Measurements from ENCODE around the gene RNASEH2C. TPM values are rescaled to one million over a fixed set of nuclear protein-coding genes. Genes with fewer than 3 reads are reported as not detected.

The RNASEH2C gene
- total RNA-seq, 1 donor from 2014 or later, result 69.4 TPM

- Mint-ChIP-seq H3K27me3 (peaks cover 58% of the 10 kb centered on the region), H3K27ac (no peak overlapping the region), H3K9me3 (no peaks in the 10 kb centered on the region), H3K4me1 (ENCODE audit: unreplicated experiment) (no peaks in the 10 kb centered on the region), H3K36me3 (no peaks in the 10 kb centered on the region), H3K4me3 (no peak overlapping the region)
- no peak for DNase-seq (ENCODE audit: extremely low spot score, unreplicated experiment)
- TF ChIP-seq, protein P1, sequence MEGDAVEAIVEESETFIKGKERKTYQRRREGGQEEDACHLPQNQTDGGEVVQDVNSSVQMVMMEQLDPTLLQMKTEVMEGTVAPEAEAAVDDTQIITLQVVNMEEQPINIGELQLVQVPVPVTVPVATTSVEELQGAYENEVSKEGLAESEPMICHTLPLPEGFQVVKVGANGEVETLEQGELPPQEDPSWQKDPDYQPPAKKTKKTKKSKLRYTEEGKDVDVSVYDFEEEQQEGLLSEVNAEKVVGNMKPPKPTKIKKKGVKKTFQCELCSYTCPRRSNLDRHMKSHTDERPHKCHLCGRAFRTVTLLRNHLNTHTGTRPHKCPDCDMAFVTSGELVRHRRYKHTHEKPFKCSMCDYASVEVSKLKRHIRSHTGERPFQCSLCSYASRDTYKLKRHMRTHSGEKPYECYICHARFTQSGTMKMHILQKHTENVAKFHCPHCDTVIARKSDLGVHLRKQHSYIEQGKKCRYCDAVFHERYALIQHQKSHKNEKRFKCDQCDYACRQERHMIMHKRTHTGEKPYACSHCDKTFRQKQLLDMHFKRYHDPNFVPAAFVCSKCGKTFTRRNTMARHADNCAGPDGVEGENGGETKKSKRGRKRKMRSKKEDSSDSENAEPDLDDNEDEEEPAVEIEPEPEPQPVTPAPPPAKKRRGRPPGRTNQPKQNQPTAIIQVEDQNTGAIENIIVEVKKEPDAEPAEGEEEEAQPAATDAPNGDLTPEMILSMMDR (conservative IDR thresholded peaks at IDR 0.05), result no peak
Measured at GRCh38 chr11:65745049-65745448, 24.5 kb upstream of the RNASEH2C start.

GRCh38 chr11:65744699-65745042, 24.1 kb upstream of the RNASEH2C start:
- TF ChIP-seq, protein P1 (conservative IDR thresholded peaks at IDR 0.05), result no peak
- H3K27me3 Mint-ChIP-seq, result peaks cover 58% of the 10 kb centered on the region
- H3K36me3 Mint-ChIP-seq, result no peaks in the 10 kb centered on the region
- no peak for DNase-seq (ENCODE audit: extremely low spot score, unreplicated experiment)
- H3K27ac Mint-ChIP-seq, result no peak overlapping the region
- no peaks in the 10 kb centered on the region for H3K9me3 Mint-ChIP-seq
- no peaks in the 10 kb centered on the region for H3K4me1 Mint-ChIP-seq (ENCODE audit: unreplicated experiment)
- H3K4me3 Mint-ChIP-seq, result no peak overlapping the region

- peaks cover 53% of the 10 kb centered on the region for H3K27me3 Mint-ChIP-seq
- DNase-seq (ENCODE audit: extremely low spot score, unreplicated experiment), result no peak
- no peaks in the 10 kb centered on the region for H3K9me3 Mint-ChIP-seq
- no peaks in the 10 kb centered on the region for H3K36me3 Mint-ChIP-seq
- no peak overlapping the region for H3K27ac Mint-ChIP-seq
- no peaks in the 10 kb centered on the region for H3K4me1 Mint-ChIP-seq (ENCODE audit: unreplicated experiment)
- TF ChIP-seq, protein P1 (conservative IDR thresholded peaks at IDR 0.05), result peak; percentile 51
- no peak overlapping the region for H3K4me3 Mint-ChIP-seq
Measured at GRCh38 chr11:65744026-65744698, 23.6 kb upstream of the RNASEH2C start.

DNA sequence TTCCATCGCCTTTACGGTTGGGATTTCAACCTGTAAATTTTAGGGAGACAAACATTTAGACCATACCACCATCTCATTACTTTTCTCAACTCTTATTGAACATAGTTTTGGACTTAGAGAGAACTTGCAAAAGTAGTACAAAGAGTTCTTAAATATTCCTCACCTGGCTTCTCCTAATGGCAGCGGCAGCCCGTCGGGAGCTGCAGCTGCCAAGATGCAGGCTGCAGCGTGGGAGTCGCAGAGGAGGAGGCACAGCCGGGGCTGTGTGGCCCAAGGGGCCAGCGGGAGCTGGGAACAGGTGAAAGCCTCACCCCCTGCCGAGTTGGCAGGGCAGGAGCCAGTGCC, 23.1 kb upstream of the RNASEH2C start:
- H3K4me3 Mint-ChIP-seq, result no peak overlapping the region
- TF ChIP-seq, protein P1 (conservative IDR thresholded peaks at IDR 0.05), result no peak
- H3K4me1 Mint-ChIP-seq (ENCODE audit: unreplicated experiment), result no peaks in the 10 kb centered on the region
- no peaks in the 10 kb centered on the region for H3K36me3 Mint-ChIP-seq
- H3K9me3 Mint-ChIP-seq, result no peaks in the 10 kb centered on the region
- no peak overlapping the region for H3K27ac Mint-ChIP-seq
- no peak for DNase-seq (ENCODE audit: extremely low spot score, unreplicated experiment)
- peaks cover 48% of the 10 kb centered on the region for H3K27me3 Mint-ChIP-seq

- Mint-ChIP-seq H3K4me3 (no peak overlapping the region), H3K27ac (no peak overlapping the region), H3K9me3 (no peaks in the 10 kb centered on the region), H3K36me3 (no peaks in the 10 kb centered on the region), H3K4me1 (ENCODE audit: unreplicated experiment) (no peaks in the 10 kb centered on the region), H3K27me3 (peaks cover 48% of the 10 kb centered on the region)
- DNase-seq (ENCODE audit: extremely low spot score, unreplicated experiment), result no peak
- TF ChIP-seq, protein P1 (conservative IDR thresholded peaks at IDR 0.05), result no peak
Measured at GRCh38 chr11:65742353-65742752, 21.8 kb upstream of the RNASEH2C start.

GRCh38 chr11:65741185-65741584, 20.6 kb upstream of the RNASEH2C start:
- DNase-seq (ENCODE audit: extremely low spot score, unreplicated experiment), result no peak
- Mint-ChIP-seq H3K27ac (no peak overlapping the region), H3K4me1 (ENCODE audit: unreplicated experiment) (no peaks in the 10 kb centered on the region), H3K9me3 (peaks cover 9% of the 10 kb centered on the region), H3K4me3 (no peak overlapping the region), H3K36me3 (no peaks in the 10 kb centered on the region), H3K27me3 (peaks cover 51% of the 10 kb centered on the region)
- TF ChIP-seq, protein P1 (conservative IDR thresholded peaks at IDR 0.05), result no peak

Data from type B pancreatic cell (in vitro differentiated cells).